SJCRH30 (cell line): Measurements from ENCODE around the gene TMEM191C. TPM values are rescaled to one million over a fixed set of nuclear protein-coding genes. Genes with fewer than 3 reads are reported as not detected.

Experiments used
- total RNA-seq: library from RNA; depleted of rRNA; stranded (reverse); fragments of >200 nt; shearing (Covaris generic); gene quantifications from 2 replicates; pipeline ENCODE4 v1.2.3, GENCODE V29; 2014; rRNA removed

TMEM191C gene
- total RNA-seq, 1 experiment from 2014 or later = 0.67 TPM

Other genes with a start within 250 kb of the TMEM191C start
- gene RIMBP3B, start 83.6 kb upstream of the TMEM191C start, total RNA-seq = 0.53 and 0.76 TPM in 2 replicates
- gene HIC2, start 50.0 kb upstream of the TMEM191C start, total RNA-seq = 20.8 and 21.5 TPM in 2 replicates
- gene RIMBP3C, start 84.1 kb downstream of the TMEM191C start, total RNA-seq = 0.28 and 0.49 TPM in 2 replicates
- gene UBE2L3, start 100.3 kb downstream of the TMEM191C start, total RNA-seq = 102 and 103 TPM in 2 replicates
- 7.8 and 8.9 TPM in 2 replicates for gene YDJC, start 162.6 kb downstream of the TMEM191C start, total RNA-seq
- 0.38 TPM in 1 of 2 replicates, not detected in the other for gene CCDC116, start 165.4 kb downstream of the TMEM191C start, total RNA-seq
- 12.8 and 17.0 TPM in 2 replicates for gene SDF2L1, start 174.9 kb downstream of the TMEM191C start, total RNA-seq
- gene PPIL2, start 198.6 kb downstream of the TMEM191C start, total RNA-seq = 24.8 and 29.7 TPM in 2 replicates